Spleen (tissue), 11 donors: ENCODE data around the gene TANGO6. TPM values are rescaled to one million over a fixed set of nuclear protein-coding genes. Genes with fewer than 3 reads are reported as not detected.
"Not testable (repeated sequence)": the region's sequence is repeated elsewhere in the genome, so short reads cannot be mapped to it uniquely, and the experiment has no call there.

Source experiments
- DNase-seq: peaks from one replicate; pipeline ENCODE4 v3.0.0-alpha.2; 2020
- H3K27ac ChIP-seq, 8 donors: fragments of 200-600 bp; sonication (generic) in 7 of 8; 1 replicate in 4 of 8; 2 replicates in 4 of 8; pipeline versions ENCODE4 v1.5.0 to v1.8.0; 2016 to 2021; ENCODE audit warnings: inconsistent platforms in 4 of 8, mild to moderate bottlenecking in 4 of 8, moderate library complexity in 1 of 8
- H3K27me3 ChIP-seq, 7 donors: fragments of 200-600 bp; sonication (generic) in 6 of 7; replicated peaks in 1 of 7; 1 replicate in 4 of 7; 2 replicates in 3 of 7; pipeline versions ENCODE4 v1.5.0 to v1.8.0; 2016 to 2021; ENCODE audit warnings: inconsistent platforms in 3 of 7, mild to moderate bottlenecking in 1 of 7
- H3K36me3 ChIP-seq, 6 donors: fragments of 200-600 bp; sonication (generic) in 5 of 6; 1 replicate in 4 of 6; 2 replicates in 2 of 6; pipeline versions ENCODE4 v1.5.0 to v1.8.0; 2016 to 2021; ENCODE audit warnings: inconsistent platforms in 2 of 6
- H3K4me1 ChIP-seq, 6 donors: fragments of 200-600 bp; sonication (generic) in 5 of 6; 1 replicate in 3 of 6; 2 replicates in 3 of 6; pipeline versions ENCODE4 v1.5.0 to v1.8.0; 2016 to 2021; ENCODE audit warnings: inconsistent platforms in 3 of 6
- H3K4me3 ChIP-seq, 8 donors: fragments of 200-600 bp; sonication (generic) in 7 of 8; 1 replicate in 4 of 8; 2 replicates in 4 of 8; pipeline versions ENCODE4 v1.5.0 to v1.8.0; 2016 to 2021; ENCODE audit warnings: inconsistent platforms in 4 of 8, mild to moderate bottlenecking in 4 of 8, moderate library complexity in 2 of 8
- H3K9me3 ChIP-seq, 8 donors: fragments of 200-600 bp; sonication (generic) in 7 of 8; 1 replicate in 4 of 8; 2 replicates in 4 of 8; pipeline versions ENCODE4 v1.5.0 to v1.8.0; 2016 to 2021; ENCODE audit warnings: inconsistent platforms in 4 of 8
- CTCF ChIP-seq, 11 experiments: fragments of 200-600 bp in 7 of 11; fragments of 450-650 bp in 4 of 11; sonication (generic) in 4 of 11; IDR thresholded peaks in 8 of 11; conservative IDR thresholded peaks in 3 of 11; 1 replicate in 7 of 11; 2 replicates in 4 of 11; pipeline versions ENCODE4 v1.4.0 to v1.8.0; 2016 to 2021; ENCODE audit warnings: antibody characterized with exemption in 11 of 11, inconsistent platforms in 4 of 11, mild to moderate bottlenecking in 1 of 11
- POLR2A ChIP-seq, 3 donors: fragments of 450-650 bp; IDR thresholded peaks; one replicate each; pipeline ENCODE4 v1.5.1; 2017; ENCODE audit warnings: antibody characterized with exemption in 3 of 3, mild to moderate bottlenecking in 1 of 3
- POLR2AphosphoS5 ChIP-seq, 3 donors: sonication (generic); formaldehyde crosslinking; IDR thresholded peaks; one replicate each; pipeline ENCODE4 v1.5.1; 2017; ENCODE audit warnings: antibody characterized with exemption in 3 of 3
- WGBS, 5 donors: extraction: QIAGEN DNeasy Blood & Tissue Kit in 3 of 5; methylation state at CpG; one replicate each; pipeline versions ENCODE4 v1.1.5 to v1.1.7; 2013 to 2018; 5-methylcytosine and 5-hydroxymethylcytosine counted together
- intact Hi-C: fragments of 100-400 bp; cut with DNase I; formaldehyde crosslinking; loops from one replicate; pipeline ENCODE4 v1.15.0; 2023; ENCODE audit warnings: low total_unique reads
- polyA plus RNA-seq, 3 donors: library from polyadenylated mRNA; stranded (reverse); fragments of 200-250 nt; gene quantifications; one replicate each; pipeline ENCODE4 v1.2.1, GENCODE V29; 2013
- total RNA-seq, 7 donors: library from RNA; depleted of rRNA in 3 of 7; stranded (reverse); fragments of >200 nt in 3 of 7; fragmentation: NEBNext Ultra II Directional in 4 of 7; extraction: Animal tissue kit (Norgen Biotek cat#: 25700) in 4 of 7; gene quantifications; one replicate each; pipeline versions ENCODE4 v1.1.0 to v1.2.1, GENCODE V29; 2016 to 2021
- donor health status: healthy with polysubstance abuse.
- donor health status: DM: no; HTN: no; CAD: no; lungs with moderate emphysema.
- donor health status: DM: no; HTN: no; CAD: no.
- donor health status: Bipolar disorder and iron deficiency.
- donor health status: healthy.
- donor health status: DM: no; HTN: no; CAD: no.
- donor health status: DM: yes; HTN: yes; CAD: no.

TANGO6 gene
- total and polyA plus RNA-seq, 10 donors: 1.9 to 35.2 (median 23.0) TPM

GRCh38 chr16:69040144-69040909 is 197.0 kb downstream of the TANGO6 start:
- Histone ChIP-seq H3K36me3 (peaks cover 7 to 70% (median 29%) of the 10 kb centered on the region in 6 donors), H3K27ac (no peak overlapping the region), H3K27me3 (no peaks in the 10 kb centered on the region), H3K4me3 (no peak overlapping the region), H3K9me3 (peaks cover 0 to 14% (median 9%) of the 10 kb centered on the region in 8 donors), H3K4me1 (no peaks in the 10 kb centered on the region)
- intact Hi-C loops: no loop called here
- WGBS, 5 donors: 89 to 95% (median 95%) methylated on average over 6 of the region's 6 CpGs
- no peak for TF ChIP-seq CTCF (IDR thresholded peaks at IDR 0.05 in 8 of 11, conservative IDR thresholded peaks at IDR 0.05 in 3 of 11)
- no peak for DNase-seq

GRCh38 chr16:69048328-69049120 is 205.2 kb downstream of the TANGO6 start:
- WGBS, 5 donors: 85 to 96% (median 92%) methylated on average over 4 of the region's 4 CpGs
- no peaks in the 10 kb centered on the region for H3K9me3 ChIP-seq

GRCh38 chr16:69049146-69049545 is 205.8 kb downstream of the TANGO6 start:
- Histone ChIP-seq H3K27ac (no peak overlapping the region), H3K9me3 (no peaks in the 10 kb centered on the region), H3K27me3 (no peaks in the 10 kb centered on the region), H3K4me3 (no peak overlapping the region), H3K4me1 (no peaks in the 10 kb centered on the region), H3K36me3 (peaks cover 0 to 24% (median under 1%) of the 10 kb centered on the region in 6 donors)
- WGBS, 5 donors: 96 to 99% (median 97%) methylated on average over 5 of the region's 5 CpGs
- TF ChIP-seq POLR2A (IDR thresholded peaks at IDR 0.05): no peak
- TF ChIP-seq POLR2AphosphoS5 (IDR thresholded peaks at IDR 0.05): no peak
- TF ChIP-seq CTCF (IDR thresholded peaks at IDR 0.05 in 8 of 11, conservative IDR thresholded peaks at IDR 0.05 in 3 of 11): no peak
- DNase-seq: no peak
- intact Hi-C loops: no loop called here

More at GRCh38 chr16:69048328-69049120, 205.2 kb downstream of the TANGO6 start:
- Histone ChIP-seq H3K4me1 (no peaks in the 10 kb centered on the region), H3K27me3 (no peaks in the 10 kb centered on the region), H3K36me3 (peaks cover 0 to 30% (median 6%) of the 10 kb centered on the region in 6 donors), H3K27ac (no peak overlapping the region), H3K4me3 (no peak overlapping the region)
- TF ChIP-seq POLR2AphosphoS5 (IDR thresholded peaks at IDR 0.05): no peak
- intact Hi-C loops: no loop called here
- DNase-seq: no peak

GRCh38 chr16:69049603-69050375 is 206.5 kb downstream of the TANGO6 start:
- Histone ChIP-seq H3K27ac (no peak overlapping the region), H3K4me3 (no peak overlapping the region), H3K4me1 (no peaks in the 10 kb centered on the region), H3K36me3 (peaks cover 0 to 18% (median 0%) of the 10 kb centered on the region in 6 donors), H3K9me3 (no peaks in the 10 kb centered on the region), H3K27me3 (no peaks in the 10 kb centered on the region)
- TF ChIP-seq POLR2AphosphoS5 (IDR thresholded peaks at IDR 0.05): no peak
- no peak for TF ChIP-seq POLR2A (IDR thresholded peaks at IDR 0.05)
- no peak for TF ChIP-seq CTCF (IDR thresholded peaks at IDR 0.05 in 8 of 11, conservative IDR thresholded peaks at IDR 0.05 in 3 of 11)
- 92 to 97% (median 95%) methylated on average over 5 of the region's 5 CpGs for WGBS, 5 donors
- intact Hi-C loops: no loop called here
- DNase-seq: no peak

- H3K36me3 ChIP-seq, H3K9me3 ChIP-seq, H3K4me3 ChIP-seq, DNase-seq, H3K27ac ChIP-seq, intact Hi-C loops, H3K27me3 ChIP-seq, H3K4me1 ChIP-seq: not testable (repeated sequence)
- WGBS, 5 donors: 96 to 99% (median 98%) methylated on average over 3 of the region's 3 CpGs
Measured at GRCh38 chr16:69051517-69051830, 208.1 kb downstream of the TANGO6 start.
